ENCODE results near the gene SSC5D.

The SSC5D gene

DNA sequence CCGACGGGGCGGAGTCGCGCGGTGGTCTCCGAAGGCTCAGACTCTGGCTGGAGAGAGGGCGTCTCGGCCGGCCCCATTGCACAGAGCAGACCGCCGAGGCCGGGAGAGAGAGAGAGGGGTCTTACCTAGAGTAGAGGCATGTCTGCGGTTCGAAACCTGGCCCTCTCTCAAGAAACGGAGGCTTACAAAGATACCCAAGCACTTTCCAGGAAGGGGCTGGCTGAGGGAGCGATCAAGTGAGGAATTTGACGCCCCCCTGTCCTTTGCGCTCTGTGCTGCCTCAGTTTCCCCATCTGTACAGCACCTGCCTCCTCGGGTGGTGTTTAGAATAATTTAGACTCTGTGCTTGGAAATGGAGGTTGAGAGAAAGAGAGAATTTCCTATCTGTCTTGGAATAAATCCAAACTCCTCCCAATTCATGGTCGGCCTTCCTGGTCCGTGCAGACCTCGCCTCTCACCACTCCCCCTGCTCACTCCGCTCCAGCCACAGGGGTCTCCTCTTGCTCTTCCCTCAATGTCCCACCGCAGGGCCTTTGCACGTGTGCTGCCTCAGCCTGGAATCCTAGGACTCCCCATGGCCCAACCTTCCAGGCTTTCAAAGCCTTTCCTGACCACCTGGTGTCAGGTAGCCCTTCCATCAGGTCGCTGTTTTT, 26.1 kb upstream of the SSC5D start:
- DNase-seq (no peak), ATAC-seq (ENCODE audit: insufficient read depth, low read depth) (no peak)
- peaks cover 28% of the 10 kb centered on the region for H3K79me2 ChIP-seq (ENCODE audit: insufficient read depth, low read length)
- H4K20me1 ChIP-seq (ENCODE audit: insufficient read depth, low read length), result 0 out of 2 replicates have a peak, but pooled peaks cover 7% of the 10 kb centered on the region
- H2AFZ ChIP-seq (ENCODE audit: low read depth, low read length), result peak overlapping the region; percentile 66
- H3K27me3 ChIP-seq (ENCODE audit: insufficient read depth, low read length, poor library complexity), result no peaks in the 10 kb centered on the region
- peak overlapping the region; percentile 80 for H3K4me2 ChIP-seq (ENCODE audit: insufficient read depth, low read length)
- TF ChIP-seq EZH2 (IDR thresholded peaks at IDR 0.05; ENCODE audit: borderline replicate concordance, low read depth, low read length, severe bottlenecking), result no peak
- TF ChIP-seq, protein P1, sequence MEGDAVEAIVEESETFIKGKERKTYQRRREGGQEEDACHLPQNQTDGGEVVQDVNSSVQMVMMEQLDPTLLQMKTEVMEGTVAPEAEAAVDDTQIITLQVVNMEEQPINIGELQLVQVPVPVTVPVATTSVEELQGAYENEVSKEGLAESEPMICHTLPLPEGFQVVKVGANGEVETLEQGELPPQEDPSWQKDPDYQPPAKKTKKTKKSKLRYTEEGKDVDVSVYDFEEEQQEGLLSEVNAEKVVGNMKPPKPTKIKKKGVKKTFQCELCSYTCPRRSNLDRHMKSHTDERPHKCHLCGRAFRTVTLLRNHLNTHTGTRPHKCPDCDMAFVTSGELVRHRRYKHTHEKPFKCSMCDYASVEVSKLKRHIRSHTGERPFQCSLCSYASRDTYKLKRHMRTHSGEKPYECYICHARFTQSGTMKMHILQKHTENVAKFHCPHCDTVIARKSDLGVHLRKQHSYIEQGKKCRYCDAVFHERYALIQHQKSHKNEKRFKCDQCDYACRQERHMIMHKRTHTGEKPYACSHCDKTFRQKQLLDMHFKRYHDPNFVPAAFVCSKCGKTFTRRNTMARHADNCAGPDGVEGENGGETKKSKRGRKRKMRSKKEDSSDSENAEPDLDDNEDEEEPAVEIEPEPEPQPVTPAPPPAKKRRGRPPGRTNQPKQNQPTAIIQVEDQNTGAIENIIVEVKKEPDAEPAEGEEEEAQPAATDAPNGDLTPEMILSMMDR (IDR thresholded peaks at IDR 0.05; ENCODE audit: borderline replicate concordance, extremely low read depth, low read length, poor library complexity, severe bottlenecking), result no peak
- H3K4me3 ChIP-seq (ENCODE audit: low read depth in 1 of 2, low read length in 2 of 2), result peak overlapping the region; percentile 10 to 65; a peak in 3 of 4 replicates
- no peaks in the 10 kb centered on the region for H3K9me3 ChIP-seq (ENCODE audit: insufficient read depth, low read length, severe bottlenecking)
- H3K36me3 ChIP-seq (ENCODE audit: insufficient read depth, low read length), result no peaks in the 10 kb centered on the region
- H3K9ac ChIP-seq (ENCODE audit: low read depth, low read length), result peak overlapping the region; percentile 55
- peak overlapping the region; percentile 71 for H3K27ac ChIP-seq (ENCODE audit: low read length)
- peaks cover 34% of the 10 kb centered on the region for H3K4me1 ChIP-seq (ENCODE audit: insufficient read depth, low read length)

DNA sequence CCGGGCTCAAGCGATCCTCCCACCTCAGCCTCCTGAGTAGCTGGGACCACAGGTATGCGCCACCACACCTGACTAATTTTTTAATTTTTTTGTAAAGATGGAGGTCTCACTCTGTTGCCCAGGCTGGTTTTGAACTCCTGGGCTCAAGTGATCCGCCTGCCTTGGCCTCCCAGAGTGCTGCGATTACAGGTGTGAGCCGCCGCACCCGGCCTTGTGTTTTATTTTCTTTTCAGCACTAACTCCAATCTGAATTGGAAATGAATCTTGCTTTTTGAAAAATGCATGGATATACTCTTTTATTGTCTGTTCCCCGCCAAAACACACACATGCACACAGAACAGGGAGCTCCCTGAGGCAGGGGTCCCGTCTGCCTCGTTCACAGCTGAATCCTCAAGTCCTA, 25.5 kb upstream of the SSC5D start:
- Histone ChIP-seq H3K9me3 (ENCODE audit: insufficient read depth, low read length, severe bottlenecking) (no peaks in the 10 kb centered on the region), H3K4me1 (ENCODE audit: insufficient read depth, low read length) (peaks cover 36% of the 10 kb centered on the region), H3K27me3 (ENCODE audit: insufficient read depth, low read length, poor library complexity) (no peaks in the 10 kb centered on the region), H3K36me3 (ENCODE audit: insufficient read depth, low read length) (no peaks in the 10 kb centered on the region), H3K4me2 (ENCODE audit: insufficient read depth, low read length) (peak overlapping the region; percentile 80), H4K20me1 (ENCODE audit: insufficient read depth, low read length) (0 out of 2 replicates have a peak, but pooled peaks cover 7% of the 10 kb centered on the region), H3K4me3 (ENCODE audit: low read depth in 1 of 2, low read length in 2 of 2) (peak overlapping the region in 1 of 2 experiments; percentile 65; a peak in 2 of 4 replicates), H3K79me2 (ENCODE audit: insufficient read depth, low read length) (peaks cover 28% of the 10 kb centered on the region), H3K9ac (ENCODE audit: low read depth, low read length) (peak overlapping the region; percentile 55; the same call in 1 of the 2 replicates), H3K27ac (ENCODE audit: low read length) (no peak overlapping the region), H2AFZ (ENCODE audit: low read depth, low read length) (no peak overlapping the region)
- ATAC-seq (ENCODE audit: insufficient read depth, low read depth) (no peak), DNase-seq (no peak)
- no peak for TF ChIP-seq EZH2 (IDR thresholded peaks at IDR 0.05; ENCODE audit: borderline replicate concordance, low read depth, low read length, severe bottlenecking)
- TF ChIP-seq, protein P1 (IDR thresholded peaks at IDR 0.05; ENCODE audit: borderline replicate concordance, extremely low read depth, low read length, poor library complexity, severe bottlenecking), result no peak

DNA sequence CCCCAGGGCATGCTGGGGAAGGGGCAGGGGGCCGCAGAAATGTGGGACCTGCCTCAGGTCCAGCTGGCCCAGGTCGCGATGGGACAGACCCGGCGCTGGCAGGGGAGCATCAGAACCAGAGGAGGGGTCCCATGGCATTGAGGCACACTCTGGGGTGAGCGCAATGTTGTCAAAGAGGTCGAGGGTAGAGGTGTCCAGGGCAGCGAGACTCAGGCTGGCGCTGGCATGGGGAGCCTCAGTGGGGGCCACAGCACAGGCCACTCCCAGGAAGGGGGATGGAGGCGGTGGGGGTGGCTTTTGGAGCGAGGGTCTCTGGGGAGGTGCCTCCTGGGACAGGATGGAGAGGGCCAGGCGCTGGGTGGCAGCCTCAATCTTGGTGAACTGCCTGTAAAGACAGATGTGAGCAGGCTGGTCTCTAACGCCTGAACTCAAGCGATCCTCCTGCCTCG, 24.6 kb upstream of the SSC5D start:
- Histone ChIP-seq H3K79me2 (ENCODE audit: insufficient read depth, low read length) (peaks cover 24% of the 10 kb centered on the region), H4K20me1 (ENCODE audit: insufficient read depth, low read length) (0 out of 2 replicates have a peak, but pooled peaks cover 7% of the 10 kb centered on the region), H3K36me3 (ENCODE audit: insufficient read depth, low read length) (no peaks in the 10 kb centered on the region), H3K4me2 (ENCODE audit: insufficient read depth, low read length) (no peak overlapping the region), H3K4me3 (ENCODE audit: low read depth in 1 of 2, low read length in 2 of 2) (no peak overlapping the region), H3K4me1 (ENCODE audit: insufficient read depth, low read length) (peaks cover 41% of the 10 kb centered on the region), H3K27ac (ENCODE audit: low read length) (no peak overlapping the region), H3K9ac (ENCODE audit: low read depth, low read length) (peak overlapping the region; percentile 7; the same call in 1 of the 2 replicates), H3K9me3 (ENCODE audit: insufficient read depth, low read length, severe bottlenecking) (no peaks in the 10 kb centered on the region), H3K27me3 (ENCODE audit: insufficient read depth, low read length, poor library complexity) (no peaks in the 10 kb centered on the region), H2AFZ (ENCODE audit: low read depth, low read length) (no peak overlapping the region)
- ATAC-seq (ENCODE audit: insufficient read depth, low read depth), result no peak
- TF ChIP-seq, protein P1 (IDR thresholded peaks at IDR 0.05; ENCODE audit: borderline replicate concordance, extremely low read depth, low read length, poor library complexity, severe bottlenecking), result no peak
- no peak for TF ChIP-seq EZH2 (IDR thresholded peaks at IDR 0.05; ENCODE audit: borderline replicate concordance, low read depth, low read length, severe bottlenecking)
- DNase-seq, result no peak

Measured in DND-41 (cell line).